ENCODE measurements around the gene ACACB. TPM values are rescaled to one million over a fixed set of nuclear protein-coding genes. Genes with fewer than 3 reads are reported as not detected.
A peak's percentile ranks its signal among the peaks of the same experiment; 100 is the strongest.

Gene ACACB
- total and polyA plus RNA-seq, 7 donors = 5.3 to 295 (median 116) TPM

DNA sequence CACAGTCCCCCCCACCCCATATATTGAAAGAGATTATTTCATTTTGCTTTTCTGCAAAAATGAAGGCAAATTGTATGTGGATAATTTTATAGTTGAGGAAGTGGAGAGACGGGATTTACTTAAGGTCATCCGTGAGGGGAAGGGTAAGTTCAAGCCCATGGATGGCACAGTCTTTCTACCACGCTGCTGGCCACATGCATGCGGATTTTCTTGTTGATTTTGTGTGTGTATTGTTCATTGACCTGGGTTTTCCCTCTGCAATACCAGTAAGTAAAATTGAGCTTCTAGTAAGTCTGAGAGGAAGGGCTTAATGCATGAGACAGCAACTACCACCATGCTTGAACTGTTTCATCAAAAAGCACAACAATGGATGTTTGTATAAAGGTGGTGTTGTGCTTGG, 35.1 kb downstream of the ACACB start:
- Histone ChIP-seq H3K27ac (no peak overlapping the region), H3K36me3 (no peaks in the 10 kb centered on the region), H3K9me3 (no peaks in the 10 kb centered on the region), H3K4me3 (no peak overlapping the region), H3K4me1 (peaks cover 0 to 50% (median 32%) of the 10 kb centered on the region in 4 donors), H3K27me3 (no peaks in the 10 kb centered on the region)
- DNase-seq = no peak
- WGBS, 2 donors = 88 to 89% methylated on average over 4 of the region's 4 CpGs
- intact Hi-C loops (cut with DNase I) = no loop called here
- TF ChIP-seq, protein P1, sequence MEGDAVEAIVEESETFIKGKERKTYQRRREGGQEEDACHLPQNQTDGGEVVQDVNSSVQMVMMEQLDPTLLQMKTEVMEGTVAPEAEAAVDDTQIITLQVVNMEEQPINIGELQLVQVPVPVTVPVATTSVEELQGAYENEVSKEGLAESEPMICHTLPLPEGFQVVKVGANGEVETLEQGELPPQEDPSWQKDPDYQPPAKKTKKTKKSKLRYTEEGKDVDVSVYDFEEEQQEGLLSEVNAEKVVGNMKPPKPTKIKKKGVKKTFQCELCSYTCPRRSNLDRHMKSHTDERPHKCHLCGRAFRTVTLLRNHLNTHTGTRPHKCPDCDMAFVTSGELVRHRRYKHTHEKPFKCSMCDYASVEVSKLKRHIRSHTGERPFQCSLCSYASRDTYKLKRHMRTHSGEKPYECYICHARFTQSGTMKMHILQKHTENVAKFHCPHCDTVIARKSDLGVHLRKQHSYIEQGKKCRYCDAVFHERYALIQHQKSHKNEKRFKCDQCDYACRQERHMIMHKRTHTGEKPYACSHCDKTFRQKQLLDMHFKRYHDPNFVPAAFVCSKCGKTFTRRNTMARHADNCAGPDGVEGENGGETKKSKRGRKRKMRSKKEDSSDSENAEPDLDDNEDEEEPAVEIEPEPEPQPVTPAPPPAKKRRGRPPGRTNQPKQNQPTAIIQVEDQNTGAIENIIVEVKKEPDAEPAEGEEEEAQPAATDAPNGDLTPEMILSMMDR (IDR thresholded peaks at IDR 0.05) = no peak
- TF ChIP-seq EP300 (IDR thresholded peaks at IDR 0.05) (no peak), POLR2AphosphoS5 (IDR thresholded peaks at IDR 0.05) (no peak), POLR2A (IDR thresholded peaks at IDR 0.05) (no peak)

DNA sequence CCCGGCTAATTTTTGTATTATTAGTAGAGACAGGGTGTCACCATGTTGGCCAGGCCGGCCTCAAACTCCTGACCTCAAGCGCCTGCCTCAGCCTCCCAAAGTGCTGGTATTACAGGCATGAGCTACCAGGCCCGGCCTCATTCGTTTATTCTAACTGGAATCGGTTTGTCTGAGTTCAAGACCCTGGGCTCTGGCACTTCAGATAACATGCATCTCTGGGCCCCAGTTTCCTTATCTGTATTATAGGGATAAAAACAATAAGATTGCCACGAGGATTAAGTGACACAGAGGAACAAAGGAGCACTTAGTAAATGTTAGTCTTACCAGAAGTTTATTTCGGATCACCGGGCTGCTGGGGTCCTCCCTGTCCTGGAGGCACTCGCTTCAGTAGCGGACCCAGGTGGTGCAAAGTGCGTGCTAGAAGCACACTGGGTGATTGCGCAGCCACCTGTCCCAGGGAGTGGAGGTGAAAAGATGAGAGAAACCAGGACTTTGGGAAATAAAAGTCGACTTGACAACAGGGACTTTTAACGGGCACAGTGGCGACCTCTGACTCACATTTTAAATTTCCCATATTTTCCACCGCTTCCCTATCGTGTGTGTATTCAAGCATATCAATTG, 37.5 kb downstream of the ACACB start:
- no peak for TF ChIP-seq POLR2AphosphoS5 (IDR thresholded peaks at IDR 0.05)
- TF ChIP-seq POLR2A (IDR thresholded peaks at IDR 0.05) = no peak
- TF ChIP-seq EP300 (IDR thresholded peaks at IDR 0.05) = no peak
- TF ChIP-seq, protein P1 (IDR thresholded peaks at IDR 0.05) = no peak
- DNase-seq = peak; percentile 74
- H3K9me3 ChIP-seq = no peaks in the 10 kb centered on the region
- 21 to 39% methylated on average over 18 of the region's 18 CpGs for WGBS, 2 donors
- H3K4me3 ChIP-seq = peak overlapping the region; percentile 71 to 80 (median 76)
- no peaks in the 10 kb centered on the region for H3K27me3 ChIP-seq
- intact Hi-C loops (cut with DNase I) = loop anchor here (2.0 kb wide), 1 partner anchor 43 kb away; no protein-coding TSS in a partner anchor
- H3K4me1 ChIP-seq = peaks cover 0 to 50% (median 42%) of the 10 kb centered on the region in 4 donors
- peak overlapping the region; percentile 93 to 98 (median 94) for H3K27ac ChIP-seq
- no peaks in the 10 kb centered on the region for H3K36me3 ChIP-seq

DNA sequence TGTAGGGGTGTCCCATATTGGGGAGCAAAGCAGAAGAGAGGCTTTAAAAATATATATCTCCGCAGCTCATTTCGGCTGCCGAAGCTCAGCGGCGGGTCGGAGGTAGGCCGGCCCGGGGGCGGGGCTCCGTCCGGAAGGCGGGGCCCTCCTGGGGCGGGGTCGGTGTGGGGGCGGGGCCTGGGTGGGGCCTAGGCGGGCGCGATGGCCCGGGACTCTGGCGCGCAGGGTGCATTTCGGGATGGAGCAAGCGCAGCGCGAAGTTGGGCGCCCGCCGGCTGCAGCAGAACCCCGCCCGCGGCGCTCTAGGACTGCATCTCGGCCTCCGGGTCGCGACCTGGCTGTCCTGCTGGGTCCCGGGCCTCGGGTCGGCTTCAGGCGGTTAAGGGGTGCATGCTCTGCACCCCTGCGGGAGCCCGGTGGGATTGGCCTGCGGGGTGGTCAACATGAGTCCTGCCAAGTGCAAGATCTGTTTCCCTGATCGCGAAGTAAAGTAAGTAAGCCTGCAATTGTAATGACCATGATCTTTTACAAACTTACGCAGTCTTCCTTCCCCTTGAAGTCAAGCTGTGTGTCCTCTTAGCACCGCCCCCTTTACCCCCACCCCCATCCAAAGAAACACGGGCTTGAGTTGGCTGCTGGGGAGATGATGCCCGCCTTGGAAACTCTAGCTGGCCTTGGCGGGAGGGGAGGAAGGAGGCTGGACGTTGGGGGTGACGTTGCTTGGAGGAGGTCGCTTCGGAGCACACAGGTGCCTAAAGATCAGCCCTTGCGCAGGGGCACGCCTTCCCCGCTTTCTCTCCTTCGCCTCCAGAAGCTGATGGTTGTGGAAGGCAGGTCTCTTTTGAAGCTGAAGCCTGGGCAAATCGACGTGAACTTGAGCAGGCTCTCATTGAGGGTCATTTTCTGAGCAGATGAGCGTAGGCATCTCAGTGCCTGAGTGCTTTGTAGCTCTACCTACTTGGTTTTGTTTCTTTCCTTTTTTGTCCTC, 38.4 kb downstream of the ACACB start:
- no peaks in the 10 kb centered on the region for H3K9me3 ChIP-seq
- peaks cover 0 to 57% (median 49%) of the 10 kb centered on the region in 4 donors for H3K4me1 ChIP-seq
- no peaks in the 10 kb centered on the region for H3K27me3 ChIP-seq
- TF ChIP-seq, protein P1 (IDR thresholded peaks at IDR 0.05) = no peak
- peak; percentile 27 to 57 for TF ChIP-seq POLR2A (IDR thresholded peaks at IDR 0.05)
- TF ChIP-seq EP300 (IDR thresholded peaks at IDR 0.05) = peak in 2 of 4 donors; percentile 18 to 60
- peak; percentile 77 to 90 (median 84) for TF ChIP-seq POLR2AphosphoS5 (IDR thresholded peaks at IDR 0.05)
- intact Hi-C loops (cut with DNase I) = loop anchor here (2.0 kb wide), 1 partner anchor 44 kb away; no protein-coding TSS in a partner anchor
- 0 to 1% methylated on average over 61 of the region's 61 CpGs for WGBS, 2 donors
- peak overlapping the region; percentile 93 to 98 (median 94) for H3K27ac ChIP-seq
- H3K4me3 ChIP-seq = peak overlapping the region; percentile 71 to 80 (median 76)
- DNase-seq = peak; percentile 96
- H3K36me3 ChIP-seq = no peaks in the 10 kb centered on the region

DNA sequence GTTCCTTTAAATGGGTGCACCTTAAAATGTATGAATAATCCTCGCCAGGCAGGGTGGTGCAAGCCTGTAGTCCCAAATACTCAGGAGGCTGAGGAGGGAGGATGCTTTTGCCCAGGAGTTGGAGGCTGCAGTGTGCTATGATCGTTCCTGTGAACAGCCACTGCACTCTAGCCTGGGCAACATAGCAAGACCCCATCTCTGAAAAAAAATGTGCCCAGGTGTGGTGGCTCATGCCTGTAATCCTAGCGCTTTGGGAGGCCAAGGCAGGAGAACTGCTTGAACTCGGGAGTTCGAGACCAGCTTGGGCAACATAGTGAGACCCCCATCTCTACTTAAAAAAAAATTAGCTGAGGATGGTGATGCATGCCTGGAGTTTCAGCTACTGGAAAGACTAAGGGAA, 39.6 kb downstream of the ACACB start:
- Histone ChIP-seq H3K4me3 (peak overlapping the region; percentile 71 to 80 (median 76)), H3K27me3 (no peaks in the 10 kb centered on the region), H3K4me1 (peaks cover 0 to 70% (median 61%) of the 10 kb centered on the region in 4 donors), H3K36me3 (no peaks in the 10 kb centered on the region), H3K27ac (peak overlapping the region; percentile 93 to 98 (median 94)), H3K9me3 (no peaks in the 10 kb centered on the region)
- intact Hi-C loops (cut with DNase I) = no loop called here
- WGBS, 2 donors = 96 to 97% methylated on average over 5 of the region's 5 CpGs
- peak; percentile 33 for DNase-seq
- TF ChIP-seq EP300 (IDR thresholded peaks at IDR 0.05) = no peak
- TF ChIP-seq, protein P1 (IDR thresholded peaks at IDR 0.05) = no peak
- TF ChIP-seq POLR2A (IDR thresholded peaks at IDR 0.05) = no peak
- TF ChIP-seq POLR2AphosphoS5 (IDR thresholded peaks at IDR 0.05) = no peak
